ENCODE results near the gene BRWD1.
"Not testable (repeated sequence)": the region's sequence is repeated elsewhere in the genome, so short reads cannot be mapped to it uniquely, and the experiment has no call there.

BRWD1 gene

DNA sequence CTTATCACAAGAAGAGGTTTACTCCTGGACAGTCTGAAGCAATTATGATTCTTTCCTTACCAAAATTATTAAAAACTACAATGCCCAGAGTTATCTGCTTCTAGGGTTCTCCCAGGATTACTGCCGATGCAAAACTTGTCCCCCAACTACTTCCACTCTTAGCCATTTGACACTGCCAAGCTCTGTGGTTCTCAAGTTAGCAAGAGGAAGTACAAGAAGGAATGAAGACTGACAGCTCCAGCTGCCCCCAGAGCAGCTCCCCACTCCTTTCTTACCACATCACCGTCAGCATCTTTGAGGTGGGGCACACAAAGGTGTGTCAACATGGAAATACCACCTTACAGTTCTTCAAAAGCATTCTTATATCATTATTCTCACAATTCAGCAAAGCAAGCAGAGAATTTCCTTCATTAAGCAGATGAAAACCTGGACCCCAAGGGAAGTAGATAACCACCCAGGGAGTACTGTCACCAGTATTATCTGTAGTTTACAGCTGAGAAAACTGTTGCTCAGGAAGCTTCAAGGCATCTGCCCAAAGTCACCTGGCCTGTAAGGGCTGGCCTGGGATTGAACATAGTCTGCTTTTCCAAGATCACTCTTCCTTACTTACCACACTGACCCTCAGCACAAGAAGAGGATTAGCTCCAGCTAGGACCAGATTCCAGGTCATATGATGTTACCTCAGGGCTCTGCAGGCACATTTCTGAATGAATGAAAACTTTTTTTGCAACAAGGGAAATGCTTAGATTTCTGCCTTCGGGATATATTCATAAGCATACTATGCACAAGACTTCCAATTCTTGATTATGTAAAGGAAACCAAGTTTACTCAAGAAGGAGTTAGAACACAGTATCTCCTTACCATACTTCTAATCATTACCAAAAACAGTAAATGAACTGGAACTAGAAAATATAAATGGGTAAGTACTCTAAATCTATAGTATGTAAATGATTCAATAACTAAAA is 139.4 kb downstream of the BRWD1 start:
- DNase-seq (ENCODE audit: low read depth in 2 of 2) = no peak

DNA sequence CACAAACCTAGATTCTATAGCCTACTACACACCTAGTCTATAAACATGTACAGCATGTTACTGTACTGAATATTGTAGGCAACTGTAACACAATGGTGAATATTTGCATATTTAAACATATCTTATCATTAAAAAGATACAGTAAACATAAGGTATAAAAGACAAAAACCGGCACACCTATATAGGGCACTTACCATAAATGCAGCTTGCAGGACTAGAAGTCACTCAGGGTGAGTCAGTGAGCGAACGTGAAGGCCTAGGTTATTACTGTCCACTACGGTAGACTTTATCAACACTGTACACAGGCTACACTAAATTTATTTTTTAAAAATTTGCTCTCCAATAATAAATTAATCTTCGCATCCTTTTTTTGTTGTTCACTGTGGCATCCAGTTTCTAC is 143.5 kb downstream of the BRWD1 start:
- DNase-seq (ENCODE audit: low read depth in 2 of 2) = no peak

DNA sequence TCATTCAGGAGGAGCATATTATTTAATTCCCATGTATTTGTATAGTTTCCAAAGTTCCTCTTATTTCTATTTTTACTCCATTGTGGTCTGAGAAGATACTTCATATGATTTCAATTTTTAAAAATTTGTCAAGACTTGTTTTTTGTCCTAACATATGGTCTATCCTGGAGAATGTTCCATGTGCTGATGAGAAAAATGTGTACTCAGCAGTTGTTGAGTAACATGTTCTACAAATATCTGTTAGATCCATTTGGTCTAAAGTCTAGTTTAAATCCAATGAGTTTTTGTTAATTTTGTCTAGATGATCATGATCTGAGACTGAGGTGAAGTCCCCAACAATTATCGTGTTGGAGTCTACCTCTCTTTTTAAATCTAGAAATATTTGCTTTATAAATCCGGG is 144.6 kb downstream of the BRWD1 start:
- no peak for DNase-seq (ENCODE audit: low read depth in 2 of 2)

DNA sequence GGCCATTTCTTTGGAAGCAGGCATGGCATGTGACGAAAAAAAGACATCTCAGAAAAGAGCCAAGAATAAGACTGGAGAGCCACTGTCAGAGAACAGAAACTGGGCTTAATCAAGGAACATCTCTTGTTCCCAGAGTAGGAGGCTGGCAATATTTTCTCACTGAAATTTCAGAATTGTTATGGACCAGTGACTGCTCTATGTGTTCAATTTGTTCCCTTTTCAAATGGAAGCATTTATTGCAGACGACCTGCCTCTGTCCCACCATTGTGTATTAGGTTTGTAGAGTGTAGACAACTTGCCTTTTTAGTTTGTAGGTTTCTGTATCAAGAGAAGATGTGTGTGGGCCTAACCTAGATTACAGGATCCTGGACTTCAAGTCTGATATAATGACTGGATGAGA is 148.9 kb downstream of the BRWD1 start:
- no peak for DNase-seq (ENCODE audit: low read depth in 2 of 2)

DNA sequence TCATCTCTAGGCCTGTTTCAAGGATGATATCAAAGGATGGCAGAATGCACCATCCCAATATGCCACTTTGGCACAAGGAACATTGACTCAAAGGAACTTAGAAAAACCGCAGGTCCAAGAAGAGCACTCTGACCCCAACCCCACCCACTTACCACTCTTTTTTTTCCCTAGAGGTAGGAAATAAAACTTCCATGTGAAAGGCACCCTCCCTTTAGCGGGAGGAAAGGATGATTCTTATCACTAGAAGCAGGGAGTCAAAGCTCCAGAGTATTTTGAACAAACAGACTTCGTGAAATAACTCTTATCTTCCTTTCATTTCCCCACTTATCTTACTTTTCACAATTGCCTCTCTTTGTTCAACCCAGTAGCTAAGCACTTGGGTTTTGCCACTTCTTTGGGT is 152.4 kb downstream of the BRWD1 start:
- DNase-seq (ENCODE audit: low read depth in 2 of 2) = no peak

DNA sequence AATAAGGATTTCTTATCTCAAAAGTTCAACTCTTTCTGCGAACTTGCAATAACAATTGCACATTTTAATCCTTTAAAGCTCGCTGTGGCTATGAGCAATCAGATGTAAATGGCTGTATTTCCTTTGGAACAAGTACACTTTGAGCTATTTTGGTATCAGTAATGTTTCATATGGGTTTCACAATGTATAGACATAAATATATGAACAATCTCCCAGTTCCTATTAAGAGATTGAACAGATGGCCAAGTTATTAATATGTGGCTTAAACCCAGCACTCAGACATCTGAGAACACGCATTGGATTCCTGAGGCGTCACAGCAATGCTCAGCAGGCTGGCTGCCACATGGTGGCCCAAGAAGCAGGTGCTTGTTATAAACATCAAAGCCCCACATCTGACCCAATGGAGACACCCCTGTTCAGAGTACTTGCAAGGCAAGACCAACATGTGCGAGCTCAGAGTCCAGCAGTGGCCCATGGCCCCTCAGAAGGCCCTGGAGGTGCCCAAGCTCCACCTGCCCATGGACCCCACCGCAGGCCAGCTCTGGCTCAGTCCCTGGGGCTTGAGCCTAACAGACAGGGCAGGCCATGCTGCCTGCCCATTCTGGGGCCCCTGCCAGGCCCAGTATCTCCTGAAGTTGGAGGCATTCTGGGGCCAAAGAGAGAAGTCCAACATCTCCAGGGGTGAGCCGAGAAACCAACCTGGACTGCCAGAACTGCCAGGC is 153.9 kb downstream of the BRWD1 start:
- no peak for DNase-seq (ENCODE audit: low read depth in 2 of 2)

DNA sequence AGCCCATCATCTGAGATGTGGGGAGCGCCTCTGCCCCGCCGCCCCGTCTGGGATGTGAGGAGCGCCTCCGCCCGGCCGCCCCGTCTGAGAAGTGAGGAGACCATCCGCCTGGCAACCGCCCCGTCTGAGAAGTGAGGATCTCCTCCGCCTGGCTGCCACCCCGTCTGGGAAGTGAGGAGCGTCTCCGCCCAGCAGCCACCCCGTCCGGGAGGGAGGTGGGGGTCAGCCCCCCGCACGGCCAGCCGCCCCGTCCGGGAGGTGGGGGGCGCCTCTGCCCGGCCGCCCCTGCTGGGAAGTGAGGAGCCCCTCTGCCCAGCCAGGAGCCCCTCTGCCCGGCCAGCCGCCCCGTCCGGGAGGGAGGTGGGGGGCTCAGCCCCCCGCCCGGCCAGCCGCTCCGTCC is 156.2 kb downstream of the BRWD1 start:
- DNase-seq (ENCODE audit: low read depth in 2 of 2) = not testable (repeated sequence)

DNA sequence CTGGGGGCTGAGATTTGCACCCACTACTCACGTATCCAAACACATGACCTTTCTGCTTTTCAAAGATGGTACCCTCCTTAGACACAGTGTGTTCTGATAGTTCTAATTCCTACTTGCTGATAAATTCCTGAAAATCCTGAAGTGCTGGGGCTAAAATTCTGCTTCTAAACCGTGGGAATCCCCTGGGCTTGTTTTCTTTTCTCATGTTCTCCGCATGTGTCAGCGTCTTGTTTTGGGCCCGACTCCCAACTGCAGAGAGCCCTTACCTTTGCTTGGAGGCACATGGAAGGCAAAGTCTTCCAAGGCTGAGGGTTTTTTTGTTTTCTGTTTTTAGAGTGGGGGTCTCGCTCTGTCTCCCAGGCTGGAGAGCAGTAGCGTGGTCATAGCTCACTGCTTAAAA is 157.4 kb downstream of the BRWD1 start:
- DNase-seq (ENCODE audit: low read depth in 2 of 2) = no peak

DNA sequence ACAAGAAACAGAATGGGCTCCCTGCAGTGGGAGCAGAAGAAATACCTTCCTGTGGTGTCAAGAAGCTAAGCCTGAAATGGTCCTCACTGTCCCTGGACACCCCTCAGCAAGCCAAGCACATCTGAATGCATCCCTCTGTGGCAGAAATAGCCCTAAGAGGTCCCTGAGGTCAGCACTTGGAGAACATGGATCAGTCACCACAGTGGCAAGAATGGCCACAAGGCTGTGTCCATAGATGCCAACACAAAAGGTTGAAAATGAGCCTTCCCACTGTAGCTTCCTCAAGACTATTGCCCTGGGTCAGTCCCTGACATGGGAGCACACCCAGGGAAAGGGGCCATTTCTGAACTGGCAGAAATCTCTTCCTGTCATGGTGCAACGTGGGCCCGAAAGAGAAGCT is 157.9 kb downstream of the BRWD1 start:
- no peak for DNase-seq (ENCODE audit: low read depth in 2 of 2)

DNA sequence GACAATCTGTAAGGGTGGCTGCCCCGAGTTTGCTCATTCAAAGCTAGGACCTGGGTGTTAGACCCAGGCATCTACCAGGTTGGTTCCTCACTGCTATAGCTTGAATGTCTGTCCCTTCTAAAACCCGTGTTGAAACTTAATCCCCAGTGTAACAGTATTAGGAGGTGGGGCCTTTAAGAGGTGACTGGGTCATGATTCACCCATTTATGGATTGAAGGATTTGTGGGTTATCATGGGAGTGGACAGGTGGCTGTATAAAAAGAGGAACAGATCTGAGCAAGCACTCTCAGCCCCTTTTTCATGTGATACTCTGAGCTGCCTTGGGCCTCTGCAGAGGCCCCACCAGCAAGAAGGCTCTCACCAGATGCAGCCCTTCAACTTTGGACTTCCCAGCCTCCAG is 159.6 kb downstream of the BRWD1 start:
- no peak for DNase-seq (ENCODE audit: low read depth in 2 of 2)

DNA sequence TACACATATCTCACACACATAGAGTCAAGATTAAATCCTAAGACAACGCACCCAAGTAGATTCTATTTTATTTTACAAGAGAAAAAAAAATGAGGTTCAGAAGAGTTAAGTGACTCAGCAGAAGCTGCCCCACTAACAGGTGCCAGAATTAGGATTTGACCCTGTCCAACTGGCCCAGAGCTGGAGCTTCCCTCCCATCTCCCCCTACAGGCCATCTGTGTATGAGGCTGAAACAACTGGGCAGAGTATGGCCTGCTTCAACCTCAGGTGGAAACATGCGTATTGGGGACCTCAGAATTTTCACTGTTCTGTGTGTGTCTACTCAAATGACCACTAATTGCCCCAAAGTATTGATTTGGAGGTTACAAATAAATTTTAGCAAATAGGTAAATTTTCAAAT is 160.1 kb downstream of the BRWD1 start:
- DNase-seq (ENCODE audit: low read depth in 2 of 2) = no peak

DNA sequence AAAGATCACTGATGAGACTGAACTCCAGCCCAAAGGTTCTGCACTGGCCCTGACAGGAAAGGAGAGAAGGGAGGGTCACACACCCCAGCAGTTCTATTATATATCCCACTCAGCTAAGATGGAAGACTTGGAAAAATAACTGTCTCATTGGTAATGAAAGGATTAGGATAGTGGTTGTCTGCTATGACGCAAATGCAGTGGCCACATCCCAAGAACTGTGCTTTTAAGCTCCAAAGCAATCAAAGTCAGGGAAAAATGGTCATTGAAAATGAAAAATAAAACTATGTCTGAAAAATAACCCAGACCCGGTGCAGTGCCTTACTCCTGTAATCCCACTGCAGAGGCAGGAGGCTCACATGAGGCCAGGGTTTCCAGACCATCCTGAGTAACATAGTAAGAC is 161.2 kb downstream of the BRWD1 start:
- DNase-seq (ENCODE audit: low read depth in 2 of 2) = no peak

DNA sequence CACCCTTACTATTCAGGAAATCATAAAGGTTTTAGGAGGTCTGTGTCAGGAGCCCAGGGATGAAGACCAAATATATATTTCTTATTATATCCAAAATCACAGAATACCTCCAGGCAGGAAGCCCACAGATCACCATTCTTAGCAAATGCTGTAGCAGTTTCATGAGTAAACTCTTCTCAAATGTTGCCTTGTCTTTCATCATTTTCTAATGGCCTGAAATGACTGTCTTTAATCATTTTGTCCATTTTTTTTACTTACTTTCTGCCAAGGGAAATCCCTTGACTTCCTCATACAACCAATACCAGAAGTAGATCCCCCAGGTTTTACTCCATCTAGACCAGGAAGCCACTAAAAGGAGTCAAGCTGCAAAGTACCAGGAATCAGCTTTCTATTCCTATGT is 162.6 kb downstream of the BRWD1 start:
- DNase-seq (ENCODE audit: low read depth in 2 of 2) = no peak

DNA sequence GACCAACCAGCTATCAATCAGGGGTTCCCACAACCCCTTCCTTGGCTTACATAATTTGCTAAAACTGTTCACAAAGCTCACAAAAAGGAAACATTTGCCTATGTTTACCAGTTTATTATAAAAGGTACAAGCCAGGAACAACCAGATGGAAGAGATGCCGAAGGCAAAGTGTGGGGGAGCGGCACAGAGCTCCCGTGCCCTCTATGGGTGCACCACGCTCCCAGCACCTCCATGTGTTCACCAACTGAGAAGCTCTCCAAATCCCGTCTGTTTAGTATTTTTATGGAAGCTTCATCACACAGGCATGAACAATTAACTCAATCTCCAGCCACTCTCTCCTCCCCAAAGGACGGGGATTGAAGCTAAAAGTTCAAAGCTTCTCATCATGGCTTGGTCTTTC is 163.1 kb downstream of the BRWD1 start:
- DNase-seq (ENCODE audit: low read depth in 2 of 2) = no peak

DNA sequence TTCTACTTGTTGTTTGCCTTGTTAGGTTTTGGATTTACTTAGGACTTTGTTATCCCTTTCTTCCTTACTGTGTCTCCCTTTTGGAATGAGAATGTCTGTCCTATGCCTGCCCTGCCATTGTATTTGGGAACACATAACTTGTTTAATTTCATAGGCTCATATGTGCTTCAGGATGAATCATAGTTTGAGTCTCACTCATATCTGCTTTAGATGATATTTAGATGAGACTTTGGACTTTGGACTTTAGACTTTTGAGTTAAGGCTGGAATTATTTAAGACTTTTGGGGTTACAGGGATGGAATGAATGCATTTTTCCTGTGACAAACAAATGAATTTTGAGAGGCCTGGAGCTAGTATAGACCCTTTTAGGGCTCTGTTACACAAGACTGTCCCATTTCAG is 163.6 kb downstream of the BRWD1 start:
- DNase-seq (ENCODE audit: low read depth in 2 of 2) = no peak

DNA sequence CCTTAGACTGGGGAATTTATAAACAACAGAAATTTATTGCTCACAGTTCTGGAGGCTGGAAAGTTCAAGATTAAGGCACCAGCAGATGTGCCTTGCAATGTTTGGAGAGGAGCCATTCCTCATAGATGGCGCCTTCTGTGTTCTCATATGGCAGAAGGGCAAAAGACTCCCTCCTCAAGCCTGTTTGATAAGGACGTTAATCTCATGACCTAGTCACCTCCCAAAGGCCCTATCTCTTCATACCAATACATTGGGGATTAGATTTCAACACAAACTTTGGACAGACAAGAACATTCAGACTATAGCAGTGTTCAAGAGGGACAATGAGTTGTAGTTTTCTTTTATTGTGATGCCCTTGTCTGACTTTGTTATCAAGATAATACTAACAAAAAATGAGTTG is 164.5 kb downstream of the BRWD1 start:
- DNase-seq (ENCODE audit: low read depth in 2 of 2) = no peak

DNA sequence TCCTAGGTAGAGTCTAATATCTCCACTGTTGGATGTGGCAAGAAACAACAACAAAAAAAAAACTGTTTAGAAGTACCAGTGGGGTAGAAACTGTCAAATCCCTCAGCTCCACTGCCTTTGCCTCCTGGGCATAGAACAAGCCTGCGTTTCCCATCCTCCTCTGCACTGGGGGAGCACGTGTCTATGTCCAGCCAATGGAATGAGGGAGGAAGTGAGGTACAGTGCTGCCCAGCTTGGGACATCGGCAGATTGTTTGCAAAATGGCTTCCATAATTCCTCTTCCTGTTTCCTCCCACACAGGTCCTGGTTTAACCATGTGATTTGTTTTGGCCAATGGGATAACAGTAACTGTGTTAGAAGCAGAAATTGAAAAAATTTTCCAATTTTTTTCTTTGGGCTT is 169.2 kb downstream of the BRWD1 start:
- DNase-seq (ENCODE audit: low read depth in 2 of 2) = no peak

DNA sequence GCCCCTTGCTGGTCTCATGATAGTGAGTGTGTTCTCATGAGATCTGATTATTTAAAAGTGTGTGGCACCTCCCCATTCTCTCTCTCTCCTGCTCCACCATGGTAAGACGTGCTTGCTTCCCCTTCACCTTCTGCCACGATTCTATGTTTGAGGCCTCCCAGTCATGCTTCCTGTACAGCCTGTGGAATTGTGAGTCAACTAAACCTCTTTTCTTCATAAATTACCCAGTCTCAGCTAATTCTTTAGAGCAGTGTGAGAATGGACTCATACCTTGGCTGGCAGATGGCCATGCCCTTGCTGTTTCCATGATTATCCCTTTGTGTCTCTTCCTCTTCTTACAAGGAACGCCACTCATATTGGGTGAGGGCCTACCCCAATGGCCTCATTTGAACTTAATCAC is 170.5 kb downstream of the BRWD1 start:
- DNase-seq (ENCODE audit: low read depth in 2 of 2) = no peak

DNA sequence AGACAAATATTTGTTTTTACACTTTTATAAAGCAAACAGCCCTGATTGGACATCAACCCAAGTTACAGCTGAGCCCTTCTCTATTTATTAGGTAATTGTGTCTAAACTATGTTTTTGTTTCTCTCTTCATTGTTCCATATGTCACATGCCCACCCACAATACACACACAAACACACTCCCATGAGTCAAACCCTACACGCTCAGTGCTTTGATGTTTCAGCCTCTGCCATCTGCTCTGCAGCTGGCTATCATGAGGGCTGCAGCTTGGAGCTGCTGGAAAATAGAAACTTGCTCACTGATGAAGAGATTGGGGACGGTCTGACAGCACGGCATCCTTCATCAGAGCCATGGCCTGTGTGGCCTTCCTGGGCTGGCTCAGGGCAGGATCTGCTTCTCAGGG is 171.9 kb downstream of the BRWD1 start:
- no peak for DNase-seq (ENCODE audit: low read depth in 2 of 2)

DNA sequence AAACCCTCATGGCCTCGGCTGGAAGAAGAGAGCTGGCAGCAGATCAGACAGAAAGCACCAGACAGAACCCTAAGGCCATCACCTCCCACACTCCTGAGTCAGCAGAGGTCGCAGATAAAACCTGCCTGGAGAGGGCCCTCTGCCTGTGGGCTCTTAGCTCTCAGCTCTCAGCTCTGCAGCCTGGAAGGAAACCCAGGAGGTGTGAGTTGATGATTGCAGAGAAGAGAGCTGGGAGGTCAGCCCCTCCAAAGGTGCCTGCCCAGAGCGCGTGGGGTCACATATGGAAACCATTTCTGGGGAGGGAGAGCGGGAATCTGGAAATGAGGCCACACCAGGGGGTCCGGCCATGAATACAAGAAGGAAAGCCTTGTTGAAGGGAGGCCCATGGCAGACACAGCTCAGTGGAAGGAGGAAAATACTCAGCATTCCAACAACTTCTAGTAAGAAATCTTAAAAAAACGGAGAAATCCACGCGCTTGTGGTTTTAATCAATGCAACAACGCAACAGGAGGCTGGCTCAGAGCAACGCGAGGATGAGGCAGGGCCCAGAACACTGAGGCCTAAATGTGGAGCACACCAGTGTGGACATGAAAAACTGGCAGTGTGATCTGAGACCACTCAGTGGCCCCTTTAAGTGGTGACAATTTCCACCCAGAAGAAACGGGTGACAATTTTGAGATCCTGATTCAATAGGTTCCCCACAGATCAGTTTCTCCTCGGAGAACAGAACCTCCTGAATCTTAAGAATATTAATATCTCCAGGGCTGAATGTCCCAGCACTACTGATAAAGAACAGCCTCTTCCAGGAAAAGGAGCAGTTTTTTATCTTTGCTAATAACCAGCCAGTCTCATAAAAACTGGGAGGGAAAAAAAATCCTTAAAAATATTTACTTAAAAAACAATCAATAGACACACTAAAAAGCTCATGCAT is 175.9 kb downstream of the BRWD1 start:
- no peak for DNase-seq (ENCODE audit: low read depth in 2 of 2)

DNA sequence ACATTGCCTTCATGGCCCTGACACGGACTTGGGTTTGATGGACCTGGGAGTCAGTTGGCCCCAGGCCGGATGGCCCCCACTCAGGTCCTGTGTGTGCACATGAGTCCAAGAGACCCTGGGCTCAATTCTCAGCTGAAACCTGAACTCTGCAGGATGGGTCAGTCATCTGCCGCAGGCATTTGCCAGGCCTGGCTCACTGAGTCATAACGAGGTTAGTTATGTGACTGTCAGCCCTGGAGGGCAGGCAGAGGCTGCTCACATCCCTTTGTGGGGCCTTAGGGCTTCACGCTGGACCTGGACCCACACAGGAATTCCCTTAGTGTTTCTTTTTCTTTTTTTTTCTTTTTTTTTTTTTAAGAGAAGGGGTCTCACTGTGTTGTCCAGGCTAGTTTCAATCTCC is 176.7 kb downstream of the BRWD1 start:
- no peak for DNase-seq (ENCODE audit: low read depth in 2 of 2)

DNA sequence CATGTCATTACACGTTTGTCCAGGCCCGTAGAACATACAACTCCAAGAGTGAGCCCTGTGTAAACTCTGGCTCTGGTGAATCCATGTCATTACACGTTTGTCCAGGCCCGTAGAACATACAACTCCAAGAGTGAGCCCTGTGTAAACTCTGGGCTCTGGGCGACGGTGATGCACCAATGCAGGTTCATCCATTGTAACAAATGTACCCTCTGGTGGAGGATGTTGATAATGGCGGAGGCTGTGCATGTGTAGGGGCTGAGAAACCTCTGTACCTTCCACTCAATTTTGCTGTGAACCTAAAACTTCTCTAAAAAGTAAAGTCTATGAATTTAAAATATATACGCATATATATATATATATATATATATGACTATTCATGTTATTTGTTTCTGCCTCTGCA is 177.3 kb downstream of the BRWD1 start:
- DNase-seq (ENCODE audit: low read depth in 2 of 2) = not testable (repeated sequence)
